ENCODE results near the gene ZNRD2.

The ZNRD2 gene

GRCh38 chr11:65574109-65574810, 4.0 kb downstream of the ZNRD2 start:
- peak; percentile 49 to 75 for DNase-seq

- no peak for DNase-seq
Measured at GRCh38 chr11:65574811-65575567, 4.7 kb downstream of the ZNRD2 start.

- DNase-seq = peak in 1 of 2 experiments; percentile 69
Measured at GRCh38 chr11:65575568-65576231, 5.4 kb downstream of the ZNRD2 start, which contains the start of gene EHBP1L1. Gene EHBP1L1 (plus strand): TSS chr11:65576053. CDS start chr11:65576303, 250 bp downstream.

- DNase-seq = no peak
Measured at GRCh38 chr11:65576232-65576866, 6.1 kb downstream of the ZNRD2 start.

- DNase-seq = no peak
Measured at GRCh38 chr11:65576867-65577755, 6.8 kb downstream of the ZNRD2 start.

- no peak for DNase-seq
Measured at GRCh38 chr11:65577756-65578109, 7.5 kb downstream of the ZNRD2 start.

- no peak for DNase-seq
Measured at GRCh38 chr11:65578134-65578533, 7.9 kb downstream of the ZNRD2 start.

- no peak for DNase-seq
Measured at GRCh38 chr11:65578667-65579066, 8.4 kb downstream of the ZNRD2 start.

- no peak for DNase-seq
Measured at GRCh38 chr11:65579291-65579690, 9.0 kb downstream of the ZNRD2 start.

- no peak for DNase-seq
Measured at GRCh38 chr11:65580031-65580692, 9.9 kb downstream of the ZNRD2 start.

- DNase-seq = no peak
Measured at GRCh38 chr11:65580756-65581155, 10.5 kb downstream of the ZNRD2 start.

GRCh38 chr11:65581928-65582327, 11.7 kb downstream of the ZNRD2 start:
- no peak for DNase-seq

- no peak for DNase-seq
Measured at GRCh38 chr11:65583589-65583988, 13.3 kb downstream of the ZNRD2 start.

GRCh38 chr11:65584106-65584505, 13.8 kb downstream of the ZNRD2 start:
- no peak for DNase-seq

- no peak for DNase-seq
Measured at GRCh38 chr11:65584723-65585171, 14.5 kb downstream of the ZNRD2 start.

- no peak for DNase-seq
Measured at GRCh38 chr11:65585396-65586246, 15.3 kb downstream of the ZNRD2 start.

- DNase-seq = no peak
Measured at GRCh38 chr11:65586247-65586630, 16.0 kb downstream of the ZNRD2 start.

- DNase-seq = no peak
Measured at GRCh38 chr11:65586676-65587075, 16.4 kb downstream of the ZNRD2 start.

GRCh38 chr11:65588199-65589054, 18.1 kb downstream of the ZNRD2 start:
- peak in 1 of 2 experiments; percentile 38 for DNase-seq
